Cardiac fibroblast (primary cell): ENCODE measurements around the gene TRPM5.

ENCODE experiments used
- DNase-seq, 2 donors: peaks; one replicate each; pipeline versions ENCODE4 v3.0.0 to v3.0.0-alpha.2; 2010; ENCODE audit warnings: low read depth in 2 of 2
- H3K4me3 ChIP-seq, 2 donors: replicated peaks in 1 of 2; 1 replicate in 1 of 2; 2 replicates in 1 of 2; pipeline ENCODE4 v1.5.1; 2011; ENCODE audit warnings: low read depth in 2 of 2, low read length in 2 of 2, mild to moderate bottlenecking in 2 of 2, moderate library complexity in 1 of 2
- TF ChIP-seq, protein P1 (sequence below): IDR thresholded peaks from one replicate; pipeline ENCODE4 v1.5.1; 2011; ENCODE audit warnings: low read depth, mild to moderate bottlenecking, low read length, inconsistent platforms

The TRPM5 gene

DNA sequence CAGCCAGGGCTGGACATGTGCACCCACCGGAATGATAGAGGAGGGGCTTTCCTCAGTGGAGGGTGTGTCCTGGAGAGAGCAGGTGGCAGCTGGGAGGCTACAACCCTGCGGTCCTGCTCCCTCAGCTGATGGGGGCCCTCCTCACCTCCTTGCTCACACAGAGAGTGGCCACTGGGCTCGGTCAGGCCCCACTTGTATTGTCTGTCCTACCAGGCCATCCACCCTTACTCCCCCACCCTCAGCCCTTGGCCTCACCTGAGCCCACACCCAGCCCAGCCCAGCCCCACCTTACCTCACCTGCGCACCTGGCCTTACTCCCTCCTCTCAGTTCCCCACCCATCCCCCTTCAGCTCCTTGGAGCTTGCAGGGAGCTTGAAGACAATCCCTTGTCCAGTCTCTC lies 3.1 kb downstream of the TRPM5 start:
- no peak for DNase-seq
- no peak overlapping the region for H3K4me3 ChIP-seq
- TF ChIP-seq, protein P1, sequence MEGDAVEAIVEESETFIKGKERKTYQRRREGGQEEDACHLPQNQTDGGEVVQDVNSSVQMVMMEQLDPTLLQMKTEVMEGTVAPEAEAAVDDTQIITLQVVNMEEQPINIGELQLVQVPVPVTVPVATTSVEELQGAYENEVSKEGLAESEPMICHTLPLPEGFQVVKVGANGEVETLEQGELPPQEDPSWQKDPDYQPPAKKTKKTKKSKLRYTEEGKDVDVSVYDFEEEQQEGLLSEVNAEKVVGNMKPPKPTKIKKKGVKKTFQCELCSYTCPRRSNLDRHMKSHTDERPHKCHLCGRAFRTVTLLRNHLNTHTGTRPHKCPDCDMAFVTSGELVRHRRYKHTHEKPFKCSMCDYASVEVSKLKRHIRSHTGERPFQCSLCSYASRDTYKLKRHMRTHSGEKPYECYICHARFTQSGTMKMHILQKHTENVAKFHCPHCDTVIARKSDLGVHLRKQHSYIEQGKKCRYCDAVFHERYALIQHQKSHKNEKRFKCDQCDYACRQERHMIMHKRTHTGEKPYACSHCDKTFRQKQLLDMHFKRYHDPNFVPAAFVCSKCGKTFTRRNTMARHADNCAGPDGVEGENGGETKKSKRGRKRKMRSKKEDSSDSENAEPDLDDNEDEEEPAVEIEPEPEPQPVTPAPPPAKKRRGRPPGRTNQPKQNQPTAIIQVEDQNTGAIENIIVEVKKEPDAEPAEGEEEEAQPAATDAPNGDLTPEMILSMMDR, result no peak

DNA sequence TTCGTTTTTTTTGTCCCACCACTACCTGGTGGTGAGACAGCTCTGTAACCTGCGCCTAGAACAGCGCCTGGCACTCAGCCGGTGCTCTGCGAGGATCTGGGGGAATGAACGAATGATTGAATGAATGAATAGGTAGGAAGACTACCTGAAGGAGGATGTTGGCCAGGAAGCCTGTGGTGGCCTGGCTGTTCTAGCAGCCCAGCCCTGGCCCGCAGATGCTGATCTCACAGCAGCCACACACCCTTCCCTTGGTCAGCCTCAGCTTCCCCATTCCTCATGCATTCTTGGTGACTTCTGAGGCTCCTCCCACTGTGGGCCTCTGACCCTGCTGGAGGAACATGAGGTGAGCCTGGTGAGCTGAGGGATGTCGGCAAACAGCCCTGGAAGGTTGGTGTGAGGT lies 3.7 kb downstream of the TRPM5 start:
- H3K4me3 ChIP-seq, result no peak overlapping the region
- no peak for DNase-seq
- TF ChIP-seq, protein P1, result no peak

DNA sequence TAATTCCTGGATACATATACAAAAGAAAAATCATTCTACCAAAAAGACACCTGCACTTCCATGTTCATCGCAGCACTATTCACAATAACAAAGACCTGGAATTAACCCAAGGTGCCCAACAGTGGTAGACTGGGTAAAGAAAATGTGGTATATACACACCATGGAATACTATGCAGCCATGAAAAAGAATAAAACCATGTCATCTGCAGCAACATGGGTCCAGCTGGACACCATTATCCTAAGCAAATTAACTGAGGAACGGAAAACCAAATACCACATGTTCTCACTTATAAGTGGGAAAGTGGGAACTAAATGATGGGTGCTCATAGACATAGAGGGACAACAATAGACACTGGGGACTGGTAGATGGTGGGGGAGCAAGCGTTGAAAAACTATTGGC lies 4.5 kb downstream of the TRPM5 start:
- H3K4me3 ChIP-seq, result no peak overlapping the region
- TF ChIP-seq, protein P1, result no peak
- no peak for DNase-seq

DNA sequence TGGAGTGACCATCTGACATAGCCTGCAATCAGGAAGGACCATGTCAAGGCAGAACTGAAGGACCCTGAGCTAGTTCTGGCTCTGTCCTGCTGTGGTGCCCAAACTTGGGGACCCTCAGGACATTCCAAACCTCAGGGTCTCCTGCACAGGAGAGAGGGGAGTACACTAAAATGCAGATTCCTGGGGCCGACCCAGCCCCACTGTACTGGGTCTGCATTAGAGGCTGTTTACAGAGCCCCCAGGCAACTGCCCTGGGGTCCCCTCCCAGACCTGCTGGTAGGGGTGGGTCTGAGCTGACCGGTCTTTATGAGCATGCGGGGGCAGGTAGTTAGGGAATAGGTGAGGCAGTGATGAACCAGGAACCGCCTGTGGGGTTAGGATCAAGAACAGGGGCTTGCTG lies 6.8 kb downstream of the TRPM5 start:
- TF ChIP-seq, protein P1, result no peak
- DNase-seq, result no peak
- H3K4me3 ChIP-seq, result no peak overlapping the region

DNA sequence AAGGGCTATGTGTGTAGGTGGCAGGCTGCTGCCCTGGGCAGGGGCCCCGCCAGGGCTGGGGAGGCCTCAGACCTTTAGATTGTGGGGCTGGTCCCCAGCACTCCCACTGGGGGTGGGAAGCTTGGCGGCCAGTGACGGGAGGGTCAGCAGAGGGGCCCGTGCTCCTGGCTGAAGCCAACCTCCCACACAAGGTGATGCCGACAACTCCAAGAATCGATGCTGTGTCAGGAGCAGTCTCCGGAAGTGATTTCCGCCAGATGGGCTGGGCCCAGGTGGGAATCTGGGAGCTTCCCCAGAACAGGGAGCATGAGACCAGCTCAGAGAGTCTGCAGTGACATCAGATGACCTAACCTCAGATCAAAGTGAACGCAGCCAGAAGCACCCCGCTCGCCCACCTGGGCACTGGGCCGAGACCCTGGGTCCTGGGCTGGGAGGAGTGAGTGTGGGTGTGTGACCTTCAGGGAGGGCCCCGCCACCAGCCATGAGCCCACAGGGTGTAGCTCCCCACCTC lies 7.7 kb downstream of the TRPM5 start:
- TF ChIP-seq, protein P1, result no peak
- no peak overlapping the region for H3K4me3 ChIP-seq
- DNase-seq, result no peak

DNA sequence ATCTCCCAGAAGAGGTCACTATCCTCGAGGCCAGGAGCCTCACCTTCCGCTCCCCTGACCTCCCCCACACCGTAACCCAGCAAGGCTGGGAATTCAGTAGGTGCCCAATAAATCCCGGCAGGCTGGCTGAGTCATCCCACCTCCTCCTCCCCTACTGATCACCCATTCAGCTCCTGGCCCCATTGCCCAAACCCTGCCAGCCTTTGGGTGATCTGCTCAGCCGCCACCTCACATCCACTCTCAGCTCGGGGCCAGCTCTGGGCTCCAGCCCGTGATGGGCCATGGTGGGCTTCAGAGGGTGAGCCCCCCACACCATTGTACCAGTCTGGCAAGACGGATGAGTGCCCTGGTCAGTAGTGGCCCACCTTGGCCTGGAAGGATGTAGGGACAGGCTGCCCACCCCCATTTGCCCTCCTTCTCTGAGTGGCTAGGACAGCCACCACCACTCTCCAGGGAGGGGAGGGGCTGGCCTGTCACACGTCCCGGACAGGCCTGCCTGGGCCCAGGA lies 8.2 kb downstream of the TRPM5 start:
- no peak overlapping the region for H3K4me3 ChIP-seq
- DNase-seq, result no peak
- TF ChIP-seq, protein P1, result no peak
